ENCODE data around the gene ARFGEF2. TPM values are rescaled to one million over a fixed set of nuclear protein-coding genes. Genes with fewer than 3 reads are reported as not detected.

Gene ARFGEF2
- total and polyA plus RNA-seq, 2 donors (not counting 3 experiments of a cell fraction or from before 2014, with no cell fraction given), result 12.7 to 32.6 TPM

DNA sequence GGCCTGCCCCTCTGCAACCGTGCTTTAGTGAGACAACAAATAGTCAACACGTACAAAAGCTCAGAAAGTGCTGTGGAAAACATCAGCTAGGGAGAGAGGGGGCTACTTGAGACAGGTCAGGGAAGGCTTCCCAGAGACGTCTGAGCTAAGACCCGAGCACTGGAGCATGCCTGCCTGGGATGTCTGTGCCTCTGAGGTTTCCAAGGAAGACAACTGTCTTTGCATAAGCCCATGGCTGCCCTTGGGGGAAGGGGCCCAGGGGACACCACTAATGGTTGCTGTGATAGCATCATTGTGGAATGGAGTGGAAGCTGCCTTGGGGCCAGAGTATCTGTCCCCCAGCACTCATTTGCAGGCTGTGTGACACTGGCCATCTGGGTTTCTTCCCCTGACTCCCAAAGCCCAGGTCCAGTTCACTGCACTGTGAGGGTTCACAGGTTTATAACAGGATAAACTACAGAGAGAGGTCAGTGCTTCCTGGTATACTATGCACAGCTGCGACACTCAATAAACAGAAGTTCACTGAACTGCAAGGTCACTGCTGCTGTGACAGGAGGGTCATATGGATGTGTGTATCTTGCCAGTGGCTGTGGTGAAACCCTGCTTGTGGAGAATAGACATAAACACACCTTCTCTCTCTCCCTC is 1.5 kb upstream of the ARFGEF2 start:
- Histone ChIP-seq H3K27me3 (ENCODE audit: control insufficient read depth in 2 of 2, insufficient read depth in 2 of 2, low read length in 2 of 2) (no peaks in the 10 kb centered on the region), H3K9me1 (replicated peaks; ENCODE audit: control insufficient read depth, extremely low read depth, insufficient read depth, low read length) (no peaks in the 10 kb centered on the region), H3K36me3 (ENCODE audit: control insufficient read depth in 2 of 2, extremely low read depth in 1 of 2, insufficient read depth in 2 of 2, low read length in 2 of 2) (no peaks in the 10 kb centered on the region), H3K4me1 (ENCODE audit: control insufficient read depth, extremely low read depth, insufficient read depth, low read length) (peaks cover 24% of the 10 kb centered on the region), H3K4me3 (replicated peaks in 1 of 3; ENCODE audit: insufficient read depth in 1 of 3, low read depth in 1 of 3, low read length in 3 of 3) (no peak overlapping the region), H3K9ac (replicated peaks; ENCODE audit: extremely low read depth, insufficient read depth, low read length) (no peak overlapping the region), H4K20me1 (replicated peaks; ENCODE audit: control insufficient read depth, extremely low read depth, insufficient read depth, low read length) (no peaks in the 10 kb centered on the region), H3K79me2 (ENCODE audit: control insufficient read depth, insufficient read depth, low read length) (peaks cover 31% of the 10 kb centered on the region), H2AFZ (ENCODE audit: low read depth, low read length) (no peak overlapping the region), H3K4me2 (ENCODE audit: insufficient read depth, low read length) (no peak overlapping the region), H3K27ac (ENCODE audit: insufficient read depth, low read depth, low read length) (no peak overlapping the region), H3K9me3 (replicated peaks; ENCODE audit: control insufficient read depth, insufficient read depth, low read length) (no peaks in the 10 kb centered on the region)
- ChIA-PET CTCF (no interaction called here), POLR2A (no interaction called here)
- dilution Hi-C loops (cut with MboI; ENCODE audit: extremely low pct_ligation_motif_present, low sequenced_read_pairs), result loop anchor here (25.0 kb wide), 1 partner anchor 258 kb away; no protein-coding TSS in a partner anchor
- TF ChIP-seq POLR2A (IDR thresholded peaks at IDR 0.05; ENCODE audit: low read depth, low read length) (no peak), FOS (IDR thresholded peaks at IDR 0.05; ENCODE audit: borderline replicate concordance, insufficient read depth, low read length) (no peak), JUN (IDR thresholded peaks at IDR 0.05; ENCODE audit: borderline replicate concordance, insufficient read depth, insufficient read length, low read depth) (no peak), CTCF (IDR thresholded peaks at IDR 0.05; ENCODE audit: extremely low read depth in 1 of 2, insufficient read depth in 1 of 2, low read depth in 1 of 2, low read length in 2 of 2) (no peak), EZH2 (IDR thresholded peaks at IDR 0.05; ENCODE audit: borderline replicate concordance, low read depth, low read length, severe bottlenecking) (no peak), POLR2AphosphoS5 (IDR thresholded peaks at IDR 0.05; ENCODE audit: insufficient read depth, low read depth, low read length) (no peak), MYC (IDR thresholded peaks at IDR 0.05; ENCODE audit: low read depth, low read length) (no peak)
- TF ChIP-seq, protein P1, sequence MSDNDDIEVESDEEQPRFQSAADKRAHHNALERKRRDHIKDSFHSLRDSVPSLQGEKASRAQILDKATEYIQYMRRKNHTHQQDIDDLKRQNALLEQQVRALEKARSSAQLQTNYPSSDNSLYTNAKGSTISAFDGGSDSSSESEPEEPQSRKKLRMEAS (IDR thresholded peaks at IDR 0.05; ENCODE audit: insufficient read depth, insufficient read length), result no peak
- BruUV-seq (replicated peaks), result no TSS peak
- FAIRE-seq, result no peak
- DNase-seq (ENCODE audit: low read depth, low spot score), result no peak
- intact Hi-C loops (cut with micrococcal nuclease), result loop anchor here (10.0 kb wide), 1 partner anchor 1605 kb away; no protein-coding TSS in a partner anchor
